Measurements from ENCODE around the gene PALM3. TPM values are rescaled to one million over a fixed set of nuclear protein-coding genes. Genes with fewer than 3 reads are reported as not detected.
A peak's percentile ranks its signal among the peaks of the same experiment; 100 is the strongest.

Gene PALM3
- total RNA-seq, 1 donor from 2014 or later = 1.7 TPM

DNA sequence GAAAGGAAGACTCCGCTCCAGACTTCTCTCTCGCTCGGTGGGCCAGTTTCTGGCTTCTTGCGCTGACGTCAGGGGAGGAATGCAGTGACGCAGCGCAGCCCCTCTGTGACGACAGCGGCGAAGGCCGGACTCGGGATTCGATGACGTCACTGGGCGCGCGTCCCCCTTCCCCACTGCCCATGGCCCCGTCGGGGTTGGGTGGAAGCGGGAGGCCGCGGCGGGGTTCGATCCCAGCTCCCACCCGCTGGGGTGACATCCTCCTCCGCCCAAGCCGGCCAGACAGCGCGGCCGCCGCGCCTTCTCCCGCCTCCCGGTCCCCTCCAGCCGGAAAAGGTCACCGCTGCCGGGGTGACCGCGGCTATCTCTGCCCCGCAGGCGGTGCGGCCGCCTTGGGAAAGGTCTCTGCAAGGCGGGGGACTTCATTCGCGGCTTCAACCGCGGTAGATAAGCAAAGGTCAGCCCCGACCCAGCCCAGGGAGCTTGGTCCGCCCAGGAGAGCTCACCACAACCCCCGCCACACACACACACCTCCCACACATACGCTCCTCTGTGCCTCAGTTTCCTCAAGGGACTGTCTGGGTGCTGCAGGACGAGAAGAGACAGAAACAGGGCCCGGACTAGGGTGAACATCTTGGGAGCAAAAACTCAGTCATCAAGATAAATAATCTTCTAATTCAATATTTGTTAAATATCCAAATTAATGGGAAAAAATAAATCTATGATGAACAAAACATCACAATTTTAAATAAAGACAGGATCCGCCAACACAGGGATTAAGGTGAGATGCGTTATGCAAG lies 54.9 kb downstream of the PALM3 start:
- Histone ChIP-seq H3K27ac (peak overlapping the region; percentile 96 to 100), H3K36me3 (no peaks in the 10 kb centered on the region), H3K9me3 (no peaks in the 10 kb centered on the region), H3K4me3 (peak overlapping the region; percentile 76 to 88), H3K4me1 (peaks cover 16 to 23% of the 10 kb centered on the region in 2 donors), H3K27me3 (no peaks in the 10 kb centered on the region)
- TF ChIP-seq, protein P1, sequence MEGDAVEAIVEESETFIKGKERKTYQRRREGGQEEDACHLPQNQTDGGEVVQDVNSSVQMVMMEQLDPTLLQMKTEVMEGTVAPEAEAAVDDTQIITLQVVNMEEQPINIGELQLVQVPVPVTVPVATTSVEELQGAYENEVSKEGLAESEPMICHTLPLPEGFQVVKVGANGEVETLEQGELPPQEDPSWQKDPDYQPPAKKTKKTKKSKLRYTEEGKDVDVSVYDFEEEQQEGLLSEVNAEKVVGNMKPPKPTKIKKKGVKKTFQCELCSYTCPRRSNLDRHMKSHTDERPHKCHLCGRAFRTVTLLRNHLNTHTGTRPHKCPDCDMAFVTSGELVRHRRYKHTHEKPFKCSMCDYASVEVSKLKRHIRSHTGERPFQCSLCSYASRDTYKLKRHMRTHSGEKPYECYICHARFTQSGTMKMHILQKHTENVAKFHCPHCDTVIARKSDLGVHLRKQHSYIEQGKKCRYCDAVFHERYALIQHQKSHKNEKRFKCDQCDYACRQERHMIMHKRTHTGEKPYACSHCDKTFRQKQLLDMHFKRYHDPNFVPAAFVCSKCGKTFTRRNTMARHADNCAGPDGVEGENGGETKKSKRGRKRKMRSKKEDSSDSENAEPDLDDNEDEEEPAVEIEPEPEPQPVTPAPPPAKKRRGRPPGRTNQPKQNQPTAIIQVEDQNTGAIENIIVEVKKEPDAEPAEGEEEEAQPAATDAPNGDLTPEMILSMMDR (IDR thresholded peaks at IDR 0.05) = peak in 1 of 3 experiments; percentile 16
- intact Hi-C loops (cut with DNase I) = loop anchor here (1.0 to 10.0 kb wide), 8 partner anchors 55 to 1212 kb away; partner anchors contain the start of genes ASF1B, BRME1, CALR and CC2D1A
- no peak for DNase-seq (ENCODE audit: low spot score in 2 of 2)

DNA sequence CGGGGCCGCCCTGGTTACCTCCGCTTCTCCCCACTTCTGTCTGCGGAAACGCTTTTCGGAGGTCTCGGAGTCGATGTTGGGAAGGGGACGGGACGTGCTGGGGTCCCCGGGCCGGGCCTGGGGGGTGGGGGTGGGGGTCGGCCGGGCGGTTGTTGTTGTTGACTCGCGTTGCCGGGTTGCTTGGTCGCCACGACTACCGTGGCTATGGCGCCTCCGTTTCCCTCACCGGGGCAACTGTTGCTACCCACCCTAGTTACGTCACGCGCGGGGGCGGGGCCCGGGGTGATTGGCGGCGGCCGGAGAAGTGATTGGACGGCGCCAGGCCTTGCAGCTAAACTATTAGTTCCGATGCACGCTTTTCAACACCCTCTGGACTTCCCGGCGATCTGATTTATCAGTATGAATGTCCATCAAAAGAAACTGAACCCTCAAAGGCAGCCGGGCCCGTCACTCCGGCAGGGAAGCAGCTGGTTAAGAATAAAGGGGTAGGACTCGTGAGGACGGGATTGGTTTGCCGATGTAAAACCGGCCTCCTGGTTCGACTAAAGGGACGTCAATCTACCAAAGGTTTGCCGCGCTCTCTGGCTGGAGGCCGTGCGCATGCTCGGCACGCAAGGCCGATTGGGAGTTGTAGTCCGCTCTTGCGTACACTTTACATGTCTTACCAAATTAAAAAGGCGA lies 55.7 kb downstream of the PALM3 start, which contains the start of gene RFX1:
TSS of gene RFX1 (minus strand) at position 236 of the 681 bp plus-strand sequence. CDS start 12,477 bp downstream, outside the sequence.
- Histone ChIP-seq H3K9me3 (no peaks in the 10 kb centered on the region), H3K4me3 (peak within 1 kb of the TSS; percentile 99 to 100), H3K27me3 (no peaks in the 10 kb centered on the region), H3K36me3 (no peaks in the 10 kb centered on the region), H3K27ac (peak within 1 kb of the TSS; percentile 100), H3K4me1 (peaks cover 16 to 23% of the 10 kb centered on the region in 2 donors)
- peak; percentile 98 to 100 for DNase-seq (ENCODE audit: low spot score in 2 of 2)
- TF ChIP-seq, protein P1 (IDR thresholded peaks at IDR 0.05) = no peak
- intact Hi-C loops (cut with DNase I) = loop anchor here (1.0 to 10.0 kb wide), 8 partner anchors 54 to 1211 kb away; partner anchors contain the start of genes ASF1B, BRME1, CALR and CC2D1A

DNA sequence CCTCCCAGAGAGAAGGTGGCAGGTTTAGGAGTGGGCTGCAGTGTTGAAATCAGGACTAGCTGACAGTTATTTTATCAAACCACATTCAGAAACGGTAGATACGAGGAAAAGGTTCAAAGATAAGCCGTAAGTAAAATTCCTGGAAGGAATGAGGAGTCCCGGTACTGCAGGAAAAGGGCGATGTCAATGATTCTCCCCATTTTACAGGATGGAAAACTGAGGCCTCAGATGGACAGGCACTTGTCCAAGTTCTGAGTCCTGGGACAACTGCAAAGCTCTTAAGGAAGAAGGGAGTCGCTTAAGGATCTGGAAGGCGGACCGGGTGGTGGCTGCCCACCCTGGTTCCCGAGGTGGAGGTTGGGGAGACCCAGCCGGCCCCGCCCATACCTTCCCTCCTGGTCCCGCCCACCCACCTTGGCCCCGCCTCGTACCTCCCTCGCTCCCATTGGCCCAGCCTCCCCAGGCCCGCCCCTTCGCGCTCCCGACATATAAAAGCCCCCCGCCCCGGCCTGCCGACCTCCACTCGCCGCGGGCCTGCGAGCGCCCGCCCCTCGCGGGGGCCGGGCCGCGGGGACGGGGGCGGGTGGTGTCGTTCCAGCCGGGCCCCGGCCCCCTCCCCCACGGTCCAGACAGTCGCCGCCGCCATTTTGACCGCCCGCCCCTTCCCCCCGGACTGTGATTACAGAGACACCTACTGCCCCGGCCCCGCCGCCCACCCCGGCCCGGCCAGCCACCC lies 56.4 kb downstream of the PALM3 start:
- DNase-seq (ENCODE audit: low spot score in 2 of 2) = peak; percentile 66 to 94
- intact Hi-C loops (cut with DNase I) = loop anchor here (1.0 to 10.0 kb wide), 10 partner anchors 27 to 1211 kb away; partner anchors contain the start of genes ASF1B, BRME1, CALR and CC2D1A
- Histone ChIP-seq H3K36me3 (no peaks in the 10 kb centered on the region), H3K4me1 (peaks cover 16 to 23% of the 10 kb centered on the region in 2 donors), H3K4me3 (peak overlapping the region; percentile 99 to 100), H3K27me3 (no peaks in the 10 kb centered on the region), H3K27ac (peak overlapping the region; percentile 100), H3K9me3 (no peaks in the 10 kb centered on the region)
- TF ChIP-seq, protein P1 (IDR thresholded peaks at IDR 0.05) = no peak

DNA sequence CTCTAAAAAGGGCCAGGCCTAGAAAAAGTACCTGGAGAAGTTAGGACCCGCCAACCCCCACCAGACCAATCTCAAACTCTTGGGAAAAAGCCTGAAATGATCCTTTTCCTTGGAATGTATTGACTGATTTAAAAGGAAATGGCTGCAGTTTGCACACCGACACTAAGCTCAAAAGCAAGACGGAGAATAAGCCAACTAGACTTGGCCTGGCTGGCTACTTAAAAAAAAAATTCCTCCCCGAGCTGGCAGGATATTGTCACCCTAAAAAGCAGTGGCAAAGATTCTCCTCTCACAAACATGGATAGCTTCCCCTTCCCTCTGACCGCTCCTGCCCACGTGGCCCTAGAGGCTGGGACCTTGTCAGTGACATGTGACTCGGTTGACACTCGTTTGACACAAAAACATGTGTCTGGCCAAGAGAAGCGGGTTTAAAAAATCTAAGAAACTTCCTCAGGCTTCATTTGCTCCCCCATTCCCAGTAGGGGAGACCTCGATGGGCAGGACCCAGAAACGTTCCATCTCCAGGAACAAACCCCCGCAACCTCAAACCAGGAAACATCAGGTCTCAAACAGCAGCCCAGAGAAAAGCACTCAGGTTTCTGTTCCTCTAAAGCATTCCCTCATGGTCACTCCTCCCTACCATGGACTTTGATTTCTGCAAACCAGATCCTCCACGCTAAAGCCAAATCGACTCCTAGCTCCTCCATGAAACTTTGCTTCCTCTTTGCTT lies 57.1 kb downstream of the PALM3 start:
- Histone ChIP-seq H3K27ac (peak overlapping the region; percentile 100), H3K27me3 (no peaks in the 10 kb centered on the region), H3K4me1 (peaks cover 16 to 23% of the 10 kb centered on the region in 2 donors), H3K36me3 (no peaks in the 10 kb centered on the region), H3K4me3 (peak overlapping the region; percentile 99 to 100), H3K9me3 (no peaks in the 10 kb centered on the region)
- intact Hi-C loops (cut with DNase I) = loop anchor here (2.0 to 10.0 kb wide), 7 partner anchors 26 to 1210 kb away; partner anchors contain the start of genes CALR, FARSA, IER2 and JUNB
- TF ChIP-seq, protein P1 (IDR thresholded peaks at IDR 0.05) = no peak
- DNase-seq (ENCODE audit: low spot score in 2 of 2) = peak; percentile 62 to 86

Other genes with a start within 250 kb of the PALM3 start
- gene NANOS3, start 184.9 kb downstream of the PALM3 start, total RNA-seq = not detected
- gene BRME1, start 156.0 kb downstream of the PALM3 start, total RNA-seq = not detected
- 128 TPM for gene CC2D1A, start 155.9 kb downstream of the PALM3 start, total RNA-seq
- 12.9 TPM for gene PODNL1, start 123.7 kb downstream of the PALM3 start, total RNA-seq
- gene DCAF15, start 109.6 kb downstream of the PALM3 start, total RNA-seq = 35.0 TPM
- 3.3 TPM for gene RFX1, start 55.8 kb downstream of the PALM3 start, total RNA-seq
- gene RLN3, start 33.9 kb downstream of the PALM3 start, total RNA-seq = not detected
- 4.2 TPM for gene IL27RA, start 30.3 kb downstream of the PALM3 start, total RNA-seq
- 6.0 TPM for gene MISP3, start 10.7 kb upstream of the PALM3 start, total RNA-seq
- not detected for gene C19orf67, start 23.7 kb upstream of the PALM3 start, total RNA-seq
- gene SAMD1, start 28.7 kb upstream of the PALM3 start, total RNA-seq = 9.4 TPM
- gene PRKACA, start 55.7 kb upstream of the PALM3 start, total RNA-seq = 92.6 TPM
- gene ASF1B, start 74.5 kb upstream of the PALM3 start, total RNA-seq = 7.8 TPM
- 26.0 TPM for gene ADGRL1, start 144.1 kb upstream of the PALM3 start, total RNA-seq

Measured in ascending aorta (tissue), 2 donors.